ENCODE results near the gene ARPP21.

The ARPP21 gene

DNA sequence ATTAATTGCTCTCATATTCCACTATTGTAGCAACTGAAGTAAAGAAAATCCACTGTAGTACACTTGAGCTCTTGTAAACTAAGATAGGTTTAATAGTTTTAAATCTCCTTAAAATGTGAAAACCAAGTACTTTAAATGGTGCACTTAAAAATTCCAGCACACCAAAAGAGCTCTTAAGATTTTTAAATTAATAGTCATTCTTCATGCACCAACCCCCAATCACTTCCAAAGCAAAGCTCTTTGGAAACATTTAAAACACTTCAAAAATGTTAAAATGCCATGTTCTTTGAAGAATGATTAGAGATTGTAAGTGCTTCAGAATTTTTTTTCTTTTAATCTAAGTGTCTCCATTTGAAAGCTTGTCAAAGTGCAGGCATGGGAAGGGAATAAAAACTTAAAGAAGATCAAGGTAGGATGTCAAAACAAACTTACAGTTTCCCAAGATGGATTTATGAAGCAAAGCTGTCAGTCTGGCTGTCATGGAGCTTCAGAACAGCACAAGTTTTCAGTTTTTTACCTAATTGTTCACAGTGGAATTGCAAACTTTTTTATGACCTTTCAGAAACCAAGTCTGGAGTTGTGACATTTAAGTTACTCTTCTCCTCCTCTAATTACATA, 84.3 kb downstream of the ARPP21 start:
- peaks cover 0 to 3% (median 0%) of the 10 kb centered on the region in 5 donors for H3K27me3 ChIP-seq (ENCODE audit: control insufficient read depth in 5 of 5, insufficient read depth in 4 of 5, low read length in 5 of 5)
- H3K4me3 ChIP-seq (ENCODE audit: low read depth in 1 of 5, low read length in 5 of 5), result no peak overlapping the region
- no peak overlapping the region for H3K9ac ChIP-seq (ENCODE audit: low read length in 5 of 5)
- H3K4me1 ChIP-seq (ENCODE audit: control insufficient read depth in 5 of 5, insufficient read depth in 5 of 5, low read length in 5 of 5), result no peaks in the 10 kb centered on the region
- H3K9me3 ChIP-seq (ENCODE audit: control insufficient read depth in 5 of 5, low read length in 5 of 5), result no peaks in the 10 kb centered on the region
- H3K27ac ChIP-seq (ENCODE audit: low read depth, low read length), result no peak overlapping the region
- no peaks in the 10 kb centered on the region for H3K36me3 ChIP-seq (ENCODE audit: control insufficient read depth in 5 of 5, insufficient read depth in 5 of 5, low read length in 5 of 5)

DNA sequence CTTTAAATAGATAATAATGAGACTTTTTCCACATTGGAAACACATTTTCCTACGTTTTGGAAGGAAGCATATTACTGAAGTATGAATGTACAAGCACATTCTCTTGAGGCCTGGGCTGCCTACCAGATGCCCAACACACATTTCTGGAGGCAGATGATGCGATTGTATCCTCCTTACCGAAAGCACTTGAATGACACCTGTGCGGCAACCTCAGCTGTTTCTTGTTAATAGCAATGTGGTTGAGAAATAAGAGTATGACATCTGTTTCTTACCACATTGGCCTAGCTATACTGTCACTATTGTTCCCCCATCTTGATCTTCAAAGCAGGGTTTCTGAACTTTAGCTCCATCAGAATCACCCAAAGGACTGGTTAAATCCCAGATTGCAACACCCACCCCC, 84.8 kb downstream of the ARPP21 start:
- Histone ChIP-seq H3K4me3 (ENCODE audit: low read depth in 1 of 5, low read length in 5 of 5) (no peak overlapping the region), H3K4me1 (ENCODE audit: control insufficient read depth in 5 of 5, insufficient read depth in 5 of 5, low read length in 5 of 5) (no peaks in the 10 kb centered on the region), H3K9me3 (ENCODE audit: control insufficient read depth in 5 of 5, low read length in 5 of 5) (no peaks in the 10 kb centered on the region), H3K27ac (ENCODE audit: low read depth, low read length) (no peak overlapping the region), H3K9ac (ENCODE audit: low read length in 5 of 5) (no peak overlapping the region), H3K36me3 (ENCODE audit: control insufficient read depth in 5 of 5, insufficient read depth in 5 of 5, low read length in 5 of 5) (no peaks in the 10 kb centered on the region), H3K27me3 (ENCODE audit: control insufficient read depth in 5 of 5, insufficient read depth in 4 of 5, low read length in 5 of 5) (peaks cover 0 to 3% (median 0%) of the 10 kb centered on the region in 5 donors)

DNA sequence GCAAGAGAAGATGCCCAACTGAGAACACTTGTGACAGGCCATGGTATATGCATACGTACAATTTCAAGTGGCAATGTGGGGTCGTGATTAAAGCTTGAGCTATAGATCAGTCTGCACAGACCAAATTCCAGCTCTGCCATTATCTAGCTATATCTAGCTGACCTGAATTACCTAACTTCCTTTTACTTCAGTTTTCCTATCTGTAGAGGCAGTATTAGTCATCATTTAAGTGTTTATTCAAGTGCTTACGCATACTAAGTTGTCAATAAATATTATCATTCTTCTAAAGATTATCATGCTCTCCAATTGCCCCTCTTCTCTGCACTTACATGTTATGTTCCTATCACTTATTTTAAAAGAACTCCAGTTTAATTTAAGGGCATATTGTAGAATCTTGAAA, 87.9 kb downstream of the ARPP21 start:
- Histone ChIP-seq H3K4me1 (ENCODE audit: control insufficient read depth in 5 of 5, insufficient read depth in 5 of 5, low read length in 5 of 5) (no peaks in the 10 kb centered on the region), H3K9me3 (ENCODE audit: control insufficient read depth in 5 of 5, low read length in 5 of 5) (no peaks in the 10 kb centered on the region), H3K9ac (ENCODE audit: low read length in 5 of 5) (no peak overlapping the region), H3K27me3 (ENCODE audit: control insufficient read depth in 5 of 5, insufficient read depth in 4 of 5, low read length in 5 of 5) (no peaks in the 10 kb centered on the region), H3K4me3 (ENCODE audit: low read depth in 1 of 5, low read length in 5 of 5) (no peak overlapping the region), H3K36me3 (ENCODE audit: control insufficient read depth in 5 of 5, insufficient read depth in 5 of 5, low read length in 5 of 5) (no peaks in the 10 kb centered on the region), H3K27ac (ENCODE audit: low read depth, low read length) (no peak overlapping the region)

DNA sequence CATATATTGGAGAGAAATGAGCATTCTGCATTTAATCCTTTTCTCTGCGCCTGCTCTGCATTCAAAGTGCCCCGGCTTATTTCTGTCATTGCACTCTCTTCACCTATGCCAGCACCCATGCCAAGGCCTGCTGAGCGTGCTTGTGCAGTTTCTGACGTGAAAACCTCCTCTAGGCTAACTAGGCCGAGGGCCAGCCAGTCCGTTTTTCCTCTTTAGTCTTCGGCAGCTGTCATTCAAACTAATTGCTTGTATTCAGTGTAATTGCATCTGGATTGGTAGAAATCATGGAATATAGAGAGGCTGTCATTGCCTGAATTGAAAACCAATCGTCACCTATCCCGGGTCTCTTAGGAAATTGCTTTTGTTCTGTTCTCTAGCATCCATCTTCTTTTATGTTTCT, 94.0 kb downstream of the ARPP21 start:
- no peak overlapping the region for H3K4me3 ChIP-seq (ENCODE audit: low read depth in 1 of 5, low read length in 5 of 5)
- H3K27ac ChIP-seq (ENCODE audit: low read depth, low read length), result no peak overlapping the region
- no peak overlapping the region for H3K9ac ChIP-seq (ENCODE audit: low read length in 5 of 5)
- H3K9me3 ChIP-seq (ENCODE audit: control insufficient read depth in 5 of 5, low read length in 5 of 5), result no peaks in the 10 kb centered on the region
- H3K36me3 ChIP-seq (ENCODE audit: control insufficient read depth in 5 of 5, insufficient read depth in 5 of 5, low read length in 5 of 5), result no peaks in the 10 kb centered on the region
- no peaks in the 10 kb centered on the region for H3K4me1 ChIP-seq (ENCODE audit: control insufficient read depth in 5 of 5, insufficient read depth in 5 of 5, low read length in 5 of 5)
- H3K27me3 ChIP-seq (ENCODE audit: control insufficient read depth in 5 of 5, insufficient read depth in 4 of 5, low read length in 5 of 5), result no peaks in the 10 kb centered on the region

DNA sequence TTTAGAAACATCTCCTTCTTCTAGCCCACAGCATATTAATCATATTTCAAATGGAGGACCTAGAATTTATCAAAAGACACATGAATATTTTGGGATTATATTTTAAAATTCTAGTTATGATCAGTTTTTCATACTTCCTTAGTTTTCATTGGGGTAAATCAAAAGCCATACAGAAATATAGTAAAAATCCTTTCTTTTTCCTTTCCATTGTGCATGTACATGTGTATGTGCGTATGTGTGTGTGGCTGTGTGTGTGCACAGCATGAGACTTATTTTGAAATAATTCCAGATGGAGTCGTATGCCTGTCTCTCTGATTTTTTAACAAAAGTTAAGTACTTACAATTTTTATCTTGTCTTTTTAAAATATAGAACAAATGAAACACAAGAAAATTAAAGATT, 94.5 kb downstream of the ARPP21 start:
- Histone ChIP-seq H3K4me1 (ENCODE audit: control insufficient read depth in 5 of 5, insufficient read depth in 5 of 5, low read length in 5 of 5) (no peaks in the 10 kb centered on the region), H3K9ac (ENCODE audit: low read length in 5 of 5) (no peak overlapping the region), H3K36me3 (ENCODE audit: control insufficient read depth in 5 of 5, insufficient read depth in 5 of 5, low read length in 5 of 5) (no peaks in the 10 kb centered on the region), H3K27me3 (ENCODE audit: control insufficient read depth in 5 of 5, insufficient read depth in 4 of 5, low read length in 5 of 5) (no peaks in the 10 kb centered on the region), H3K27ac (ENCODE audit: low read depth, low read length) (no peak overlapping the region), H3K4me3 (ENCODE audit: low read depth in 1 of 5, low read length in 5 of 5) (no peak overlapping the region), H3K9me3 (ENCODE audit: control insufficient read depth in 5 of 5, low read length in 5 of 5) (no peaks in the 10 kb centered on the region)

DNA sequence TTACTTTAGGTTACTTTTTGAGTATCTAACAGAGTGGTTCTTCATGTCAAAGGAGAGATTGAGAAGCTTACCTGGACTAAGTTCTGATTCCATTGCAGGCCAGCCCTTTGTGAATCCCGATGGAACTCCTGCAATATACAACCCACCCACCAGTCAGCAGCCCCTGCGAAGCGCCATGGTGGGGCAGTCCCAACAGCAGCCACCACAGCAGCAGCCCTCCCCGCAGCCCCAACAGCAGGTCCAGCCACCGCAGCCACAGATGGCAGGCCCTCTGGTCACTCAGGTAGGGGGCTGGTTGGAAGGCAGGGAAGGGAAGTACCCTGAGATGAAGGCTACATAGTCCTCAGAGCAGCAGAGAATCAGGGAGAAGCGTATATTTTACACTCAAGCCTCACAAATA, 97.8 kb downstream of the ARPP21 start:
- Histone ChIP-seq H3K9me3 (ENCODE audit: control insufficient read depth in 5 of 5, low read length in 5 of 5) (no peaks in the 10 kb centered on the region), H3K4me1 (ENCODE audit: control insufficient read depth in 5 of 5, insufficient read depth in 5 of 5, low read length in 5 of 5) (no peaks in the 10 kb centered on the region), H3K27ac (ENCODE audit: low read depth, low read length) (no peak overlapping the region), H3K36me3 (ENCODE audit: control insufficient read depth in 5 of 5, insufficient read depth in 5 of 5, low read length in 5 of 5) (no peaks in the 10 kb centered on the region), H3K9ac (ENCODE audit: low read length in 5 of 5) (no peak overlapping the region), H3K27me3 (ENCODE audit: control insufficient read depth in 5 of 5, insufficient read depth in 4 of 5, low read length in 5 of 5) (peaks cover 0 to 2% (median 0%) of the 10 kb centered on the region in 5 donors), H3K4me3 (ENCODE audit: low read depth in 1 of 5, low read length in 5 of 5) (no peak overlapping the region)

DNA sequence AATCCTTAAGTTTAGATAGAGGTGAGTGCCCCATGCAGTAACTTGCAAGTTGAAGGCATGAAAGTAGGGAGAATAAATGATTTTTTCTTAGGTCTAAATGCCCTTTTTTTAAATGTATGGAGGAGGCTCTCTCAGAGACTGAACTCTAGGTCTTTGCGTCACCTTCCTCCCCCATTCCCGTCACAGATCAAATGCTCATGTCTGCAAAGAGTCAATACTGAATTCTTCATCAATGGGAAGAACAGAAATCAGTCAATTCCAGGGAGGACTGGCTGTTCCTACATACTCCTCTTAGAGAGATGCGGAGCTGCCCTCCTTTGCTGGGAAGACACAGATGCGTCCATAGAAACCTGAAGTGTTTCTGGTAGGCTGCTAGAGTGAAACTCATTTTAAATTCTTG, 98.2 kb downstream of the ARPP21 start:
- H3K9me3 ChIP-seq (ENCODE audit: control insufficient read depth in 5 of 5, low read length in 5 of 5), result no peaks in the 10 kb centered on the region
- H3K4me3 ChIP-seq (ENCODE audit: low read depth in 1 of 5, low read length in 5 of 5), result no peak overlapping the region
- no peak overlapping the region for H3K9ac ChIP-seq (ENCODE audit: low read length in 5 of 5)
- no peaks in the 10 kb centered on the region for H3K4me1 ChIP-seq (ENCODE audit: control insufficient read depth in 5 of 5, insufficient read depth in 5 of 5, low read length in 5 of 5)
- H3K27me3 ChIP-seq (ENCODE audit: control insufficient read depth in 5 of 5, insufficient read depth in 4 of 5, low read length in 5 of 5), result peaks cover 0 to 2% (median 0%) of the 10 kb centered on the region in 5 donors
- no peaks in the 10 kb centered on the region for H3K36me3 ChIP-seq (ENCODE audit: control insufficient read depth in 5 of 5, insufficient read depth in 5 of 5, low read length in 5 of 5)
- no peak overlapping the region for H3K27ac ChIP-seq (ENCODE audit: low read depth, low read length)

DNA sequence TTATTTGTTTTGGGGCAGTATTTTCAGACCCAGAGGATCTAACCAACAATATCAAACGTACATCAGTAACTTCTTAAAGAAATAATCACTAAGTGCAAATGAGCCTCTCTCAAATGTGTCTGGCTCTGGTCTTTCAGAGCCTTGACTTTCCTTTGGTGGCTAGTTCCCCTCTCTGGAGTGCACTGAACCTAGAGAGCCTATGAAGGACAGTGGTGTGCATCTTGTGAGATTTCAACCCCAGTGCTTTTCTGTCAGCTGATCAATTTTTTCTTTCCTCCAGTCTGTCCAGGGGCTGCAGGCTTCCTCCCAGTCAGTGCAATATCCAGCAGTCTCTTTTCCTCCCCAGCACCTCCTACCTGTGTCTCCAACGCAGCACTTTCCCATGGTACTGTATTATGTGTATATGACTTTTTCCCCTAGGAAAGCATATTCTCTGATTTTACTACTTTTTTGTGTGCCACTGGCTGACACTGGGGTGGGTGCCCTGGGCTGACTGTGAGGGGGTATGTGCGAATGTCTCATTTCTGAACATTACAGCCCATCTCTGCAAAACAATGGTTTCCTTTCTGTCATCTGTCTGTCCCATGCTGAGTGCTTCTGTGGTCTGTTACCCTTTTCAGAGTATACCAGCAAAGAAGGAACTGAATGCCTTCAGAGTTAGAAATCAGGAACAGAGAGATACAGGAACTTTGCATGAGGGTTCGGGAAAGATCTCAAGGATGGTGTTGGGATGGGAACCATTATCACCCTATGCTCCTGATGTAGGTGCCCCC, 98.8 kb downstream of the ARPP21 start:
- Histone ChIP-seq H3K36me3 (ENCODE audit: control insufficient read depth in 5 of 5, insufficient read depth in 5 of 5, low read length in 5 of 5) (no peaks in the 10 kb centered on the region), H3K27me3 (ENCODE audit: control insufficient read depth in 5 of 5, insufficient read depth in 4 of 5, low read length in 5 of 5) (peaks cover 0 to 2% (median 0%) of the 10 kb centered on the region in 5 donors), H3K4me1 (ENCODE audit: control insufficient read depth in 5 of 5, insufficient read depth in 5 of 5, low read length in 5 of 5) (no peaks in the 10 kb centered on the region), H3K9ac (ENCODE audit: low read length in 5 of 5) (no peak overlapping the region), H3K27ac (ENCODE audit: low read depth, low read length) (no peak overlapping the region), H3K4me3 (ENCODE audit: low read depth in 1 of 5, low read length in 5 of 5) (no peak overlapping the region), H3K9me3 (ENCODE audit: control insufficient read depth in 5 of 5, low read length in 5 of 5) (no peaks in the 10 kb centered on the region)

DNA sequence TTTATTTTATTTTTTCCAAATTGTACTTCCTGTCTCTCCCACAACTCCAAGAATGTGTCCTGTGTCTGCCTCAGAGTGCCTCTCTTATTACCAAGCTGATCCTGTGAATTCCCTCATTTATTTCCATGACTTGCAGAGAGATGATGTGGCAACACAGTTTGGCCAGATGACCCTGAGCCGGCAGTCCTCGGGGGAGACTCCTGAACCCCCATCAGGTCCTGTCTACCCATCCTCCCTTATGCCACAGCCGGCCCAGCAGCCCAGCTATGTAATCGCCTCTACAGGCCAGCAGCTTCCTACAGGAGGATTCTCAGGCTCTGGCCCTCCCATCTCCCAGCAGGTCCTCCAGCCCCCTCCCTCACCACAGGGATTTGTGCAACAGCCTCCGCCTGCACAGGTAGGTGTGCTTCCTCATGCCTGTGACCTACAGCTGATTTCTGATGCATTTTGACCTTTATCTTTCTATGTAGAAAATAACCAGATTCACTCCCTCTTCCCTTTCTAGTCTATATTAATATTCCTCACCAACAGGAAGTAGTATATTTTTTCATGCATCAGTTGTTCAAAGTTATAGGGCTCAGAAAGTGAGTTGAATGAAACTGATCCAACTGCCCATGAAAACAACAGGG, 100.0 kb downstream of the ARPP21 start:
- no peak overlapping the region for H3K27ac ChIP-seq (ENCODE audit: low read depth, low read length)
- no peaks in the 10 kb centered on the region for H3K9me3 ChIP-seq (ENCODE audit: control insufficient read depth in 5 of 5, low read length in 5 of 5)
- no peak overlapping the region for H3K9ac ChIP-seq (ENCODE audit: low read length in 5 of 5)
- no peak overlapping the region for H3K4me3 ChIP-seq (ENCODE audit: low read depth in 1 of 5, low read length in 5 of 5)
- no peaks in the 10 kb centered on the region for H3K4me1 ChIP-seq (ENCODE audit: control insufficient read depth in 5 of 5, insufficient read depth in 5 of 5, low read length in 5 of 5)
- no peaks in the 10 kb centered on the region for H3K36me3 ChIP-seq (ENCODE audit: control insufficient read depth in 5 of 5, insufficient read depth in 5 of 5, low read length in 5 of 5)
- peaks cover 0 to 2% (median 0%) of the 10 kb centered on the region in 5 donors for H3K27me3 ChIP-seq (ENCODE audit: control insufficient read depth in 5 of 5, insufficient read depth in 4 of 5, low read length in 5 of 5)

DNA sequence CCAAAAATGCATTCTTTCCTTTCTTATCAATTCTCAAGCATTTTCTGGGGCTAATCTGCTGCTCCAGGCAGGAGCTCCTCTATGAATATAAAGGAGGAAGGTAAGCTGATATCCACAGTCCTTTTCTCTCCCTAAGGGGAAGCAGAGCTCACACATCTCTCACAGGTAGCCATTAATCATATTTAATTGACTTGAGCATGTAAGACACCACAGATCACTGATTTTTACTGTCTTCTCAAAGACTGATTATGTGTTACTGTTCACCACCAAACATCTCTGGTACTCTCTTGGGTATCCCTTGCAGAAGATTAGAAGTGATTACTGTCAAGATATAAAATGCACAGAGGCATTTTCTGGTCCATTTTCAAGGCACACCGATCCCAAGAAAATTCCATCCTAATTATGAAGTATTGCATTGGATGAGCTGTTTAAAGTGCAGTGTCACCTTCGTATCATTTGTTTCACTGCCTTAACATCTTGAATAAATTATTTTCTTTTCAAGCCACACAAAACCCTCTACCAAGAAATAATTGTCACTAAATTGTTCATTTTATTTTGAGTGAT, 100.7 kb downstream of the ARPP21 start:
- Histone ChIP-seq H3K27me3 (ENCODE audit: control insufficient read depth in 5 of 5, insufficient read depth in 4 of 5, low read length in 5 of 5) (peaks cover 0 to 2% (median 0%) of the 10 kb centered on the region in 5 donors), H3K9ac (ENCODE audit: low read length in 5 of 5) (no peak overlapping the region), H3K27ac (ENCODE audit: low read depth, low read length) (no peak overlapping the region), H3K4me1 (ENCODE audit: control insufficient read depth in 5 of 5, insufficient read depth in 5 of 5, low read length in 5 of 5) (no peaks in the 10 kb centered on the region), H3K4me3 (ENCODE audit: low read depth in 1 of 5, low read length in 5 of 5) (no peak overlapping the region), H3K9me3 (ENCODE audit: control insufficient read depth in 5 of 5, low read length in 5 of 5) (no peaks in the 10 kb centered on the region), H3K36me3 (ENCODE audit: control insufficient read depth in 5 of 5, insufficient read depth in 5 of 5, low read length in 5 of 5) (no peaks in the 10 kb centered on the region)
